Gastroesophageal sphincter (tissue), 3 donors: ENCODE results near the gene C14orf93.

Source experiments
- POLR2A ChIP-seq, 2 donors: fragments of 450-650 bp; IDR thresholded peaks; one replicate each; pipeline ENCODE4 v1.6.1; 2017; ENCODE audit warnings: antibody characterized with exemption in 2 of 2, mild to moderate bottlenecking in 2 of 2, moderate library complexity in 1 of 2
- POLR2AphosphoS5 ChIP-seq: sonication (generic); formaldehyde crosslinking; IDR thresholded peaks from one replicate; pipeline ENCODE4 v1.6.1; 2017; ENCODE audit warnings: antibody characterized with exemption
- TF ChIP-seq, protein P1 (sequence below), 4 experiments: fragments of 200-600 bp in 2 of 4; fragments of 450-650 bp in 2 of 4; sonication (generic) in 1 of 4; IDR thresholded peaks; one replicate each; pipeline ENCODE4 v1.5.1; 2017 to 2019; ENCODE audit warnings: antibody characterized with exemption in 4 of 4, mild to moderate bottlenecking in 2 of 4, moderate library complexity in 2 of 4

- TF ChIP-seq, protein P1, sequence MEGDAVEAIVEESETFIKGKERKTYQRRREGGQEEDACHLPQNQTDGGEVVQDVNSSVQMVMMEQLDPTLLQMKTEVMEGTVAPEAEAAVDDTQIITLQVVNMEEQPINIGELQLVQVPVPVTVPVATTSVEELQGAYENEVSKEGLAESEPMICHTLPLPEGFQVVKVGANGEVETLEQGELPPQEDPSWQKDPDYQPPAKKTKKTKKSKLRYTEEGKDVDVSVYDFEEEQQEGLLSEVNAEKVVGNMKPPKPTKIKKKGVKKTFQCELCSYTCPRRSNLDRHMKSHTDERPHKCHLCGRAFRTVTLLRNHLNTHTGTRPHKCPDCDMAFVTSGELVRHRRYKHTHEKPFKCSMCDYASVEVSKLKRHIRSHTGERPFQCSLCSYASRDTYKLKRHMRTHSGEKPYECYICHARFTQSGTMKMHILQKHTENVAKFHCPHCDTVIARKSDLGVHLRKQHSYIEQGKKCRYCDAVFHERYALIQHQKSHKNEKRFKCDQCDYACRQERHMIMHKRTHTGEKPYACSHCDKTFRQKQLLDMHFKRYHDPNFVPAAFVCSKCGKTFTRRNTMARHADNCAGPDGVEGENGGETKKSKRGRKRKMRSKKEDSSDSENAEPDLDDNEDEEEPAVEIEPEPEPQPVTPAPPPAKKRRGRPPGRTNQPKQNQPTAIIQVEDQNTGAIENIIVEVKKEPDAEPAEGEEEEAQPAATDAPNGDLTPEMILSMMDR (IDR thresholded peaks at IDR 0.05): no peak
- no peak for TF ChIP-seq POLR2A (IDR thresholded peaks at IDR 0.05)
- no peak for TF ChIP-seq POLR2AphosphoS5
These were observed 11.5 kb upstream of the C14orf93 start for GRCh38 chr14:23021434-23021833.
